NCI-H2196 (cell line): ENCODE results near the gene CELSR3.

Experiments
- DNase-seq: peaks from one replicate; lab custom pipeline; 2025; ENCODE audit not compliant: unreplicated experiment; lab: John Stamatoyannopoulos, UW

CELSR3 gene

DNA sequence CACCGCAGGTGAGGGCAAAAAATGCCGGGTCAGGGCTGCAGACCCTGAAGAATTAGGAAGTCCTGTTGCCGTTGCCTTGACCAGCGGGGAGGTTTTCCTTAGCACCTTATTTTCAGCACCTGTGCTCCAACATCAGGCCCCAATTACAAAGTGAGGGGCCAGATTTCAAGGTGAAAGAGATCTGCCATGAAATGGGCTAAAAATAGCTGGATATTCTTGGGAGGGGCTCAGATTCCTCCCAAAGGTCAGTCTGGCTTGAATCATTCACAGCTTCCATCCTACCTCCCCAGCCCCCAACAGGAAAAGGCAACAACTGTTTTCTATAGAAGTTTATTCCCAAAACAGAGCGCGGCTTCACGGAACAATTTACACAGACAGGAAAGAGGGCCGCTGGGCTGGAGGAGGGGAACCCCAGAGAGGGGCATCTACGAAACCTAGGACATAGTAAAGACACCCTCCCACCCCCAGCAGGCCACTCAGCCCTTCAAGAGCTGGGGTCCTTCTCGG, 26.5 kb downstream of the CELSR3 start:
- no peak for DNase-seq

DNA sequence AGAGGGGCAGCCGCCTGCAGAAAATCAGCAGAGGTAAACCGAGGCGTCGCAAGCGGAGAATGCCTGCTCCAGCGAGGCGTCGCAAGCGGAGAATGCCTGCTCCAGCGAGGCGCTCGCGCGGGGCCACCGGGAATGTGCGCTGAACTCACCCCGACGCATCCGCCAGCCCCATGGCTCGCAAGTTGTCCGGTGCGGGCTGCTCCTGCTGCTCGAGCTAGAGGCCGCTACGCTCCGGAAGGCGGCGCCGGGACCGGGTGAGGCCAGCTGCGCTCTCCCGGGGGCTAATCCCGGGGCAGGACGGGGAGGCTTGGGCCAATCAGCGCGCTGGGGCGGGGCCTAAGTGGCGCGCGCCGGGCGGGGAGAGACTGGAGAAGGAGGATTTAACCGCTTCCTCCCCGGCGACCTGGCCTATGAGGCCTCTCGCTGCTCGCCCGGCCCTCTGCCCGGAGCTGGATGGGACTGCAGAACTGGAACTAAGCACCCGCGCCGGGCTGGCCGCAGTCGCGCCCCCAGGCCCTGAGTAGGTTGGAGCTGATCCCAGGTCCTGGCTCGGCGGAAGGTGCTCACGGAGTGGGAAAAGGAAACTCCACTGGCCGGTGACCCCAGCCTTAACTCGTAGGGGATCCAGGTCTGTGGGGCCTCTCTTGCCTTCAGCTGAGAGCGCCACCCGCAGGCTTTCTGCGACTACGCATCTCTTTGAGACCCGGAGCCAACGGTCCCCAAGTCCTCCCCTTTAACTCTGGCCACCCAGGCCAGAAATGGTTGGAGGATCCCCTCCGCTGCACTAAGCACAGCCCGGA, 27.3 kb downstream of the CELSR3 start, which contains the start of gene SLC26A6:
Gene SLC26A6, minus strand, starts transcription at position 240 of the 800 bp plus-strand sequence. Its CDS starts 68 bp downstream, at position 172.
- DNase-seq, result peak; percentile 86

DNA sequence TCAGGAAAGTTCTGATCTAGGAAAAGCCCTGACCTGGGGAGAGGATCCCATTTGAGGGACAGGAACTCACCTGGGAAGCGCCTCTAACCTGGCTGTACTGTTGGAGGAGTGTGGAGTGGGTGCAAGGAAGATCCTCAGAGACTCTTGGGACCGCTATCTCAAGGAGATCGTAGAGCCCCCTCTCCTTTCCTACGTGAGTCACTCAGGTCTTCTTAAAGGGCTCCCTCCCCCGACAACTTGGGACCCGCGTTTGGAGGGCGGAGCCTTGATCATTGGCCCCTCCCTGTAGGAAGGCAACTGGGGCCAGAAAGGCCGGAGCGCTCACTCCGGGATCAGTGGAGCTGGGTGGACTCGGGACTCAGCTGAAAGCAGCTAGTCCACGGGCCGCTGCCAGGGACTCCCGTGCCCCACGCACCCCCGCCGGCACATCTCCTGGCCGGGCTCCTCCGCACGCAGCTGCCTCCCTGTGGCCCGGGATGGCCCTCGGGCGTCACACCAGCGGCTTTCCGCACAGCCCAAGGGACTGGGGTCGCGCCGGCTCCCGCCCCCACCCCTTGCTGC, 27.9 kb downstream of the CELSR3 start:
- DNase-seq, result peak; percentile 23

DNA sequence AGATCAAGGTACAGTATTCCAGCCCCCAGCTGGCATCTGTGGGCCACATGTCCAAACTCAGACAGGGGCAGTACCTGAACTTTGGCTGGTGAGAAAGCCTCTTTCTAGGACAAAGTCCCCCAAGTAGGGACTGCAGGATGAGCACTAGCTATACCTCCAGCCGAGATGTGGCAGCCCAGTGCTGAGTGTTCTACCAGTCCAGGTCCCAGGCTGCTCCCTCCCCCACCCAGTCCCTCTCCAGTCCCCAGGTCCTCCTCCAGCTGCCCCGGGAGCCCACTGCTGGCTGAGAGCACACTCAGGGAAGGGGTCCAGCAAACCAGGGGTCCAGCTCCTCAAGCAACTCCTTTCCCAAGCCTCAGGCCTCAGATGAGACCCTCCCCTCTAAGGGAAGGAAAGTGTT, 28.9 kb downstream of the CELSR3 start:
- no peak for DNase-seq

DNA sequence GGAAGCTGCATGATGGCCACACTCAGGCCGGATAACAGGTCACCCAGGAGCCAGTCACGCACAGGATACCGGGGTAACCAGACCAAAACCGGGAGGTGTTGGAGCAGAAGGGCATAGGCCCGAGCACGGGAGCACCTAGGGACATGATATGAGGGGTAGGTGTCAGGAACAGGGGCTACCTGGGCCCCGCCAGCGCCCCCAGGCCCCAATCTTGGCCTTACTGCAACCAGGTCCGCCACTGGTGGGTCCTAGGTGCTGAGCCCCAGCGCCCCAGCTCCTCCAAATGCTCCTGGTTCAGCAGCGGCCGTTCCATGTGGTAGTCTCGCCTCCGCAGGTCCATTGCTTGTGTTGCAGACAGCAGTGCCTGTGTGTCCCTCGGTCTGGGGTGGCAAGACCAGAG, 29.4 kb downstream of the CELSR3 start:
- no peak for DNase-seq

DNA sequence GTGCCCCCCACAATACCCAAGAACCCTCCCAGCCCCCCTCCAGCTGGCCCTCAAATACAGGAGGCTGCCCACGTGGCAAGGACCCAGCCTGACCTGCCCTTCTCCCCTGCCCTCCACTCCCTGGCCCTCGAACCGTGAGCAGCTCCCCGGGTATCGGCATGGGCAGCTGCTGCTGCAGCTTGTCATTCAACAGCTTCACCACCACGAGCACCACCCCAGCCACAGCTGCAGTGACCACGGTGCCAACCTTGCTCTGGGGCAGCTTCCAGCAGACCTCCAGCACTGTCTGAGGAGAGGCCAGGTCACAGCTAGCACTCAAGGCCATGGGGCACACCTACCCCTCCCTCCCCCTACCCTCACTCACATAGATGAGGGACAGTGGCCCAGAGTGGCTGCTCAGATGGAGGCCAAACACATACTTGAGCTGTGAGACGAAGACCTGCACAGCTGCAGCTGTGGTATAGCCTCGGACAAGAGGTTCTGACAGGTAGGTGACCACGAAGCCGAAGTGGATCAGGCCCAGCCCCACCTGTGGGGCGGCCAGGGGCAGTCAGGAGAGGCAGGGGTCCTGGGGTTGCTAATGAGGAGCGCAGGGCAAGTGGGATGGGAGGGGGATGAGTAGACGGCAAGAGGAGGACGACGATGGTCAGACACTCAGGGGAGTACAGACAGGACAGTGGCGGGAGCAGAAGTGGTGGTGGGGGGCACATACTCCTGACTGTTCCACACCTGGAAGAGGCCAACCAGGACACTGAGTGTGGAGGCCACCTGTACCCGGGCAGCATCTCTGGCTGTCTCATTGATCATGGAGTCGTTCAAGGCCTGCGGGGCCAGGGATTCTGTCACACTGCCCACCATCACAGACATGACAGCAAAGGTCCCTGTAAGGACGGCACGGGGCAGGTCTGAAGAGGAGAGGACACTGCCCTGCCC, 30.9 kb downstream of the CELSR3 start:
- no peak for DNase-seq

DNA sequence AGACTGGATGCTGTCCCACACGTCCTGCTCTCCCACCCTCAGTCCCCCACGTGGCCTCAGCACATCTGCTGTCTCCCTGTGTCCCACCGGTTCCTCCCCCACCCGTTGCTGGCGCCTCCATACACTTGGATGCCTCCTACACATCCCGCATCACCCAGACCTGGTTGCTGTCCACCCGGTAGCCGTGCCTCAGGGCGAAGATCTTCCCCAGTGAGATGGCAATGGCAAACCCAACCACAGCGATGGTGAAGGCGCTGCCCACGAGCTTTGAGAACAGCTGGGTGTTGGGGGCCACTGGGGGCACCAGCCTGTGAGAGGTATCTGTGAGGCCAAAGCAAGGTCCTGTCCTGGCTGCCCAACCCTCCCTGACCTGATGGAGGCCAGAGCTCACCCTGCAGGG, 31.9 kb downstream of the CELSR3 start:
- DNase-seq, result no peak

DNA sequence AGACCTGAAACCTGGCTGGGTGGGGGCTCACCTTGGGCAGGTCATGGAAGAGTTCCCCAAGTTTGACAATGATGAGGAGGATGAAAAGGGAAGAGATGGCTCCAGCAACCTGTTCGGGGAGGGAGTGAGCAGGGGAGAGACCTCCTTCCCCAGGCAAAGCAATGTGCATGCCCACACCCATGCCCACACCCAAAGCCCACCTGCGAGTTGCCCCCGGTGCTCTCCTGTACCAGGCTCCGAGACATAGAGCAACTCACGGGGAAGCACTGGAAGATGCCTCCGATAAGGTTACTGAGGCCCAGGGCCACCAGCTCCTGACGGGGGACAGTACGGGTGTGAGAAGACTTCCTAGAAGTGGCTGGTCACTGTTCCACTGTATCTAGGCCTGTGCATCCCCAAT, 32.3 kb downstream of the CELSR3 start:
- DNase-seq, result no peak

DNA sequence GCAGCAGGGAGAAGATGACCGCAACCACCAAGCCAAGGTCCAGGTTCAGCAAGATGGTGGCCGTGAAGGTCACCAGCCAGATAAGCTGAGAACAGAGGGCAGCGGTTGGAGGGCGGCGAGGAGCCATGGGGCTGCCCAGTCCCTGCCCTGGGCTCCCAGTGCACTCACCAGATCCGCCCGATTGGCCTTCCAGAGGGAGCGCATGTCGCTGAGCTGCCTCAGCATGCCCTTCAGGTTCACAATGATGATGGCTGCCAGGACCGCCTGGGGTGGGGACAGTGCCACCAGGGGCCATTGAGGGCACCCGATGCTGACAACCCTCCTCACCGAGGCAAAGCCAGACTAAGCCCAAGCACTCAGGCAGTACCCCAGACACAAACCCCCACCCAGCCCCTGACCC, 32.8 kb downstream of the CELSR3 start:
- DNase-seq, result no peak

DNA sequence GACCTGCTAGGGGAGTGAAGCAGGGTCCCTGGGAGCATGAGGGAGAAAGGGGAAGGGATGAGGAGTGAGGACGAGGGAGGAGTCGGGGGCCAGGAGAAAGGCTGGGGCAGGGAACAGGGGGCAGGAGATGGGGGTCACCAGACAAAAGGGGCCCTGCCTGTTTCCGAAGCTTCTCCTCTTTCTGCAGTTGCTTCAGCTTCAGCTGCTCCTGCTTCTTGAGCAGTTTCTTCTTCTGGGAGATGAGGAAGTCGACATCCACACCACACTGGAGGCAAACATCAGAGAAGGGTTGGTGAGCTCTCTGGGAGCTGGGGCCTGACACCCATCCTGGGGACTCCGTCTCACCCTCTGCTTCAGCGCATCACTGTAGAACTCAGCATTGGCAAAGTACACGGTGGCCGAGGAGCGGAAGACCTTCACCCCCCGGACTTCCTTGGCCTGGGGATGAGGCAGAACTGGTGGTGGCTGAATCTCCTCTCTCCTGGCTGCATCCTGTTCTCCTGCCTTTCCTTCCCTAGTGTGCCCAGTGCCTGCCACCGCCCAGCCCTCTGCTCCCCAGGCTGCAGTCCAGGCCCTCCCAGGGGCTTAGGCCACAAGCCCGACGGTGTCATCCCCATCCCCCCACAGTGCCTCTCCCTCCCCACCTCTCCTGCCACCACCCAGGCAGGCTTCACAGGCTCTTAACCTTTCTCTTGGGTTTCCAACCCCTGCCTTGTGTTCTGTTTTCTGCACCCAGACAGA, 34.2 kb downstream of the CELSR3 start:
- no peak for DNase-seq

DNA sequence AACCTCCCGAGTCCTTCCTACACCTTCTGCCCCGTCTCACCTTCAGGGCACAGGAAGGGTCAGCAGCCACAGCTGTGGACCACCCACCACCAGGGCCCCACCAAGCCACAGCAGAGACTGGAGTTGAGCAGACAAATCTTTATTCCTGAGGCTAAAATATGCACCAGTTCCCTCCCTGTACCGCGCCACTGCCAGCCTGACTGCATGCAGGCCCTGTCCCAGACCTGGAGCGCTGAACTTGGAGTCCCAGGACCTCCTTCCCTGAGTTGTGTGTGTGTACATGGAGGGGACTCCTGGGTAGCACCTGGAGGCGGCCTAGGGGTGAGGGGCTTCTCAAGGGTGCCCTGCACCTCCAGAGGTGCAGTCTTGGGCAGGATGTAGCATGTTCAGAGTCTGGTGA, 37.1 kb downstream of the CELSR3 start:
- DNase-seq, result no peak

DNA sequence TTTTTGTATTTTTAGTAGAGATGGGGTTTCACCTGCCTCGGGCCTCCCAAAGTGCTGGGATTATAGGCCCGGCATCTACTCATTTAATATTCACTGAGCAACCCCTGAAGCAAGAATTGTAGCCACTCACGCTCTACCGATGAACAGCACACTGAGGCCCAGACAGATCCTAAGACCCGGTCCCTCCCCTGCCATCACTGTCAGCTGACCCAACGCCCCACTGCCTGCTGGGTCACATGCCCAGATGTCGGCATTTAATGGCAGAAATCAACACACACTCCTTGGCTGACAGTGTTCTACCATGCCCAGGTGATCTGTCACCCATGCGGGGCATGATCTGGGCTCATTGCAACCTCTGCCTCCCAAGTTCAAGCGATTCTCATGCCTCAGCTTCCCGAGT, 37.9 kb downstream of the CELSR3 start:
- DNase-seq, result no peak

DNA sequence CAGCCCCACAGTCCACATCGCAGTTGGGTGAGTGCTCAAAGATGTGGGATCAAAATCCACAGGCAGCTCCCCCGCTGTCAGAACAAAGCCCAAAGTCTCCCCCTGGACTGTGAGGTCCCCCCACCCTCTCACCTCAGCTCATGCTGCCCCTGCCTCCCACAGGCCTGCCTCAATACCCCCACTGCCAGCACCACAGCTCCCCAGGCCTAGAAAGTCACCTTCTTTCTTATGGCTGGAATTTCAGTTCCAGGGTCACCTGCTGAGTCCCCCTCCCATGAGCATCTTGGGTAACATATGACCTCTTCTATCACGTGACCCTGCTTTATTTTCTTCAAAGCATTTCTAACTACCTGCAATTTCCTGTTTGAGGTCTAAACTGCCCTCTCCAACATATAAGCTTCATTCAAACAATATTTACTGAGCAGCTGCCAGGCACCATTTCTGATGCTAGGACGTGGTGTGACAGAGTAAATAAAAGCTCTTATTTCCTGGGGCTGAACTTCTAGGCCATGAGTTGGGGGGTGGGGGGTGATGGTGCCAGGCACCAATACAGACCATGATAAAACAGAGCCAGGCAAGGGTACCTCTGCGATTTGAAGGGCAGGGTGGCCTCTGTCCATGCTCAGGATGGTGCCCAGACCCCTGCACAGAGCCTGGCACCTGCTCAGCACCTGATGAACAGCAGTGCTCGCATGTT, 38.7 kb downstream of the CELSR3 start:
- DNase-seq, result peak; percentile 55

DNA sequence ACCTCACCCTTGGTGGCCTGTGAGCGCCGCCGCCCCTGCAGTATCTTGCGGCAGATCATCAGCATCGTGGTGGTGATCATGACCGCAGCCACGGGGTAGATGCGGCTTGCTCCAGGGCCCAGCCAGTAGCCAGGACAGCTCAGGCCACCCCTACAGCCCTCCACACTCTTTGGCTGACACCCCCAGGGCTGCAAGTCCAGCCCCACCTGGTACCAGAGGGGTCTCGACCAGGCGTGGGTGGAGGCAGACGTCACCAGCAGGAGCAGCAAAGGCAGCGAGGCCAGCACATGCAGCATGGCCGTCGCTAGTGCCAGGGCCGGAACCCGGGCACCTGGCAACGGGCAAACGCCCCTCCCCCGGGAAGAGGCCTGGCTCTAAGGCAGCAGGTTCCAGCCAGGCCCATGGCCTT, 41.2 kb downstream of the CELSR3 start, which contains the start of gene TMEM89:
Gene TMEM89, minus strand, starts transcription at position 309 of the 409 bp plus-strand sequence. Its CDS starts 13 bp downstream, at position 296.
- DNase-seq, result no peak

DNA sequence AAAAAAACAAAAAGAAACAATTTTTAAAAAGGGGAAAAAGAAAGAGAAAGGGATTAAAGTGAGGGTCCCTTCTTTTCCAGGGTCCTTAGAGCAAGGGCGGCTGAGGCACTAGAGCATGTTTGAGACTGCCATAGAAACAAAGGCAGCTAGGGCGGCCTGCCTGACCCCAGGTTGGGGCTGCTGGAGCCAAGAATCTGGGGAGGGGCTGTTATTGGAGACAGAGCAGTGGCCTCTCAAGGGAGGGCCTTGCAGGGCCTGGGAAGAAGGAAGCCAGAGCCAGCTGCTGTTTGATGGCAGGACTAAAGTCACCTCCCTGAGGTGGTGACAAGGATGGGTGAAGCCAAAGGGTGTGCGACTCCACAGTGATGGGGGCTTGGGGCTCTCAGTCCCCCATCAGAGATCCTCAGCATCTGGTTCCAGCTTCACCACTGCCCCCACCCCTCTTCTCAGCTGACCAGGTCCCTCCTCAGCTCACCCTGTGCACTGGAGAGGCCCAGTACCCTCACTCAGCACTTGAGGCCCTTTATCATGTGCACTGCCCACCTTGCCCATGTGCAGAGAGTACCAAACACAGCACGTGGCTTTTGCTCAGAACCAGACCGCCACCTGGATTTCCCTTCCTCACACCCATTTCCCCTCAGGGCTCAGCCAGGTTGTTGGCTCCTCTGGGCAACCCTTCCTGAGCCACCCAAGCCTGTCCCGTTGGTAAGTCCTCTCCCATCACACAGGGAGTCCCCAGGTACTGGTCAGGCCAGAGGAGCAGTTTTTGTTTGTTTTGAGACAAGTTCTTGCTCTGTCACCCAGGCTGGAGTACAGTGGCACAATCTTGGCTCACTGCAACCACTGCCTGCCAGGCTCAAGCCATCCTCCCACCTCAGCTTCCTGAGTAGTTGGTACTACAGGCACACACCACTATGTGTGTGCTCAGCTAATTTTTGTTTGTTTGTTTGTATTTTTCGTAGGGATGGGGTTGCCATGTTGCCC, 42.9 kb downstream of the CELSR3 start:
- no peak for DNase-seq

DNA sequence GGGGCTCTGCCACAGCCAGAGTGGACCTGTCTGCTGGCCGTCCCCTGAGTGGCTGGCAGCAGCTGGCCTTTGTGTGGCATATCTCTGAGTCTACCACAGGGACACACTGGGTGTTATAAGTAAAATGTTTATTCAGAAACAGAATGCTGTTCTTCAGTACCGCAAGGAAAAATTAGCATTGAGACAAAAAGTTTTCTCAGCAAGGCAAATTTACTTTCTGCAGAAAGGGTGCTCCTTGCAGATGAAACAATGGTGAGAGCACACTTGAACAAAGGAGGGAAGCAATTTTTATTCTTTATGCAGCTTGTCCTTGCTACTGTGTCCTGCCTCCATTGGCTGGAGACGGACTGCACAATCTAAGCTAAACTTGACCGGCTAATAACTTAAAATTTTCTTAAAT, 45.1 kb downstream of the CELSR3 start:
- DNase-seq, result no peak

DNA sequence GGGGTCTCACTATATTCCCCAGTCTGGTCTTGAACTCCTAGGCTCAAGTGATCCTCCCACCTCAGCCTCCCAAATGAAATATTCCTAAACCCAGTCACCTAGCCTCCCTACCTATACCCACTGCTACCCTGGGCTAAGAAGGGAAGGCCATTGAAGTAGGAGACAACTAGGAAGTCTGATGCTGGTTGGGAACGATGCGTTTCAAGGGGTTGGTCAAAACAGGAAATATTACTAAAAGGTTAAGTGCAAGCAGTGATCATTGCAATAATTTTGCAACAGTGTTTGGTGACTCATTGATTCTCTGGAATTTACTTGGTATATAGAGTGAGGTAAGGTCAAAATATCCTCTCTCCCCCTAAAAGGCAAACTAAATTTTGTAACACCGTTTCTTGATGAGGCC, 48.6 kb downstream of the CELSR3 start:
- DNase-seq, result no peak

DNA sequence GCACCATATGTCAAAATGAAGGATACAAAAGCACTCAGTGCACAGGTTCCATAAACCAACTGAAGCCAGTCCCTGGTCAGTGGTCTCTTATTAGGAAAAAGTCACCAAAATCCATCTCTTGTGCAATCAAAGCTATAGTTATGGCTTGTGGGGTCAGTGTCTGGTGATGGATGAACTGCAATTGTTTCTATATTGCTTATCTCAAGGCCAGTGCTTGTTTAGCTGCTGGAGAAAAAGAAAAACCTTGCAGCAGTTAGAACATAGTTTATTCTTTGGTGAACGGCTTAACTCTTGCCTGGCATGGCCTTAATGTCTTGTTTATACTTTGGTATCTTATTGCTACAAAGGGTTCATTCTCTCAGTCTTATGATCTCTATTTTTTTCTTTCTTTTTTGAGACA, 50.4 kb downstream of the CELSR3 start:
- no peak for DNase-seq
